ENCODE data around the gene RAB6A. TPM values are rescaled to one million over a fixed set of nuclear protein-coding genes. Genes with fewer than 3 reads are reported as not detected.
A peak's percentile ranks its signal among the peaks of the same experiment; 100 is the strongest.

Gene RAB6A
- total RNA-seq, 6 experiments from 2014 or later: 91.7 to 130 (median 109) TPM

DNA sequence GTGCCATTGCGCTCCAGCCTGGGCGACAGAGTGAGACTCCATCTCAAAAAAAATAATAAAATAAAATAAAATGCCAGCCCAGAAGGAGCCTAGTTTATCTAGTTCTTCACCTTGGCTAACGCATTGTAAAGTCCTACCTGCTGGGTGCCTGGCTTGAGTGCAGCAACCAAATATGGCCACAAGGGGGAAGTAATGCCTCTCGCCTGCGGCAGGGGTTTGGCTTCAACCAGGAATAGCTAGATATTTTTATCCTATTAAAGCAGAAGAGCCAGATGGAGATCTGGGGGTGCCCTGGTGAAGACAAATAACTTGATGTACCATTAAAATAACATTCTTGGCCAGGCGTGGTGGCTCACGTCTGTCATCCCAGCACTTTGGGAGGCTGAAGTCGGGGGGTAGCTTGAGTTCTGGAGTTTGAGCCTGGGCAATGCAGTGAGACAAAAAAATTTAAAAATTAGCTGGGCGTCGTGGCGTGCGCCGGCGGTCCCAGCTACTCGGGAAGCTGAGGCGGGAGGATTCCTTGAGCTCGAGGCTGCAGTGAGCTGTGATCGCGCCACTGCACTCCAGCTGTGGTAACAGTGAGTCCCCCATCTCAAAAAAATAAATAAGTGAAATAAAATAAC, 135.1 kb downstream of the RAB6A start:
- TF ChIP-seq CTCF (IDR thresholded peaks at IDR 0.05): peak; percentile 94
- Mint-ChIP-seq H3K4me1 (ENCODE audit: low read depth) (peaks cover 13% of the 10 kb centered on the region), H3K36me3 (ENCODE audit: low read depth) (no peaks in the 10 kb centered on the region), H3K9me3 (no peaks in the 10 kb centered on the region), H3K27me3 (ENCODE audit: insufficient read depth) (peaks cover 19% of the 10 kb centered on the region), H3K27ac (0 out of 2 replicates have a peak overlapping the region, but pooled peaks have one; percentile 29), H3K4me3 (peak overlapping the region; percentile 82)
- peak; percentile 39 for DNase-seq

Other genes starting within 250 kb of the RAB6A start
- gene FAM168A, start 163.0 kb downstream of the RAB6A start, total RNA-seq (2021; fragmentation: NEBNext Ultra II Directional; extraction: Animal tissue kit (Norgen Biotek cat#: 25700)): 10 to 100 TPM; 32.6 to 40.1 (median 38.8) TPM
- 1 to 10 TPM in 2 of 6 experiments, under 1 TPM in 4; 0.23 to 1.6 (median 0.48) TPM for gene PLEKHB1, start 114.5 kb downstream of the RAB6A start, total RNA-seq (2021; fragmentation: NEBNext Ultra II Directional; extraction: Animal tissue kit (Norgen Biotek cat#: 25700))
- 10 to 100 TPM; 29.3 to 39.4 (median 35.1) TPM for gene MRPL48, start 26.8 kb upstream of the RAB6A start, total RNA-seq (2021; fragmentation: NEBNext Ultra II Directional; extraction: Animal tissue kit (Norgen Biotek cat#: 25700))
- 100 to 1,000 TPM in 1 of 6 experiments, 10 to 100 TPM in 5; 78.9 to 103 (median 81.4) TPM for gene COA4, start 115.8 kb upstream of the RAB6A start, total RNA-seq (2021; fragmentation: NEBNext Ultra II Directional; extraction: Animal tissue kit (Norgen Biotek cat#: 25700))
- gene PAAF1, start 115.9 kb upstream of the RAB6A start, total RNA-seq (2021; fragmentation: NEBNext Ultra II Directional; extraction: Animal tissue kit (Norgen Biotek cat#: 25700)): 10 to 100 TPM; 19.5 to 23.2 (median 22.4) TPM
- under 1 TPM in 4 of 6 experiments, not detected in 2; 0.11 to 0.25 (median 0.17) TPM for gene DNAJB13, start 190.0 kb upstream of the RAB6A start, total RNA-seq (2021; fragmentation: NEBNext Ultra II Directional; extraction: Animal tissue kit (Norgen Biotek cat#: 25700))
- 1 to 10 TPM; 6.4 to 9.9 (median 8.0) TPM for gene UCP2, start 221.8 kb upstream of the RAB6A start, total RNA-seq (2021; fragmentation: NEBNext Ultra II Directional; extraction: Animal tissue kit (Norgen Biotek cat#: 25700))
- under 1 TPM; 0.10 to 0.62 (median 0.39) TPM for gene UCP3, start 248.0 kb upstream of the RAB6A start, total RNA-seq (2021; fragmentation: NEBNext Ultra II Directional; extraction: Animal tissue kit (Norgen Biotek cat#: 25700))

Measured in HFFc6 (cell line).